SK-N-MC (cell line): ENCODE data around the gene TMEM45A.
"Not testable (repeated sequence)": the region's sequence is repeated elsewhere in the genome, so short reads cannot be mapped to it uniquely, and the experiment has no call there.

Experiments
- DNase-seq: peaks from one replicate; pipeline ENCODE4 v3.0.0-alpha.2; 2011; ENCODE audit warnings: low read depth, low spot score
- H3K27ac ChIP-seq: fragments of 200-600 bp; sonication (generic); 2 replicates; pipeline ENCODE4 v1.5.1; 2016; ENCODE audit warnings: mixed run types
- H3K36me3 ChIP-seq: fragments of 200-600 bp; sonication (generic); 2 replicates; pipeline ENCODE4 v1.6.1; 2017; ENCODE audit warnings: antibody characterized with exemption, low read length, mixed read lengths; ENCODE audit not compliant: insufficient read depth
- H3K4me3 ChIP-seq: fragments of 200-600 bp; sonication (generic); 2 replicates; pipeline ENCODE4 v1.5.1; 2016
- H3K9ac ChIP-seq: fragments of 200-600 bp; sonication (generic); 2 replicates; pipeline ENCODE4 v1.8.0; 2017; ENCODE audit warnings: mixed run types, mixed read lengths; ENCODE audit not compliant: insufficient read length
- H3K9me3 ChIP-seq: fragments of 200-600 bp; sonication (generic); 2 replicates; pipeline ENCODE4 v1.6.1; 2017; ENCODE audit warnings: low read depth, mild to moderate bottlenecking, antibody characterized with exemption, low read length, moderate library complexity, mixed read lengths
- EZH2 ChIP-seq: fragments of 200-600 bp; sonication (generic); IDR thresholded peaks from one replicate; pipeline ENCODE4 v1.6.1; 2017; ENCODE audit warnings: antibody characterized with exemption
- FOXP2 ChIP-seq: optimal IDR thresholded peaks from 2 replicates; pipeline ENCODE3; 2011; ENCODE audit warnings: mild to moderate bottlenecking, moderate library complexity; ENCODE audit not compliant: insufficient read depth; ENCODE audit errors: extremely low read length, control extremely low read depth
- POLR2AphosphoS5 ChIP-seq: IDR thresholded peaks from 2 replicates; pipeline ENCODE4 v1.6.1; 2012; ENCODE audit warnings: mild to moderate bottlenecking, low read depth, low read length, borderline replicate concordance

TMEM45A gene

DNA sequence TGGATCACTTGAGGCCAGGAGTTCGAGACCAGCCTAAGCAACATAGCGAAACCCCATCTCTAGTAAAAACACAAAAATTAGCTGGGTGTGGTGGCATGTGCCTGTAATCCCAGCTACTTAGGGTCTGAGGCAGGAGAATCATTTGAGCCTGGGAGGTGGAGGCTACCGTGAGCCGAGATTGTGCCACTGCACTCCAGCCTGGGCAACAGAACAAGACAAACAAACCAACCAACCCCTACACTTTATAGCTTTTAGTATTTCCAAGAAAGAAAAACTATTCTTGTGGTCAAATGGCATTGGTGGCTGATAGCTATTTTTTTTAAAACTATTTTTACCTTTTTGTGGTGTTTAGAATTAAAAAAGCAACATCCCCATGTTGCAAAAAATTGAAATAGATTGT, 7.2 kb downstream of the TMEM45A start:
- Histone ChIP-seq H3K4me3 (no peak overlapping the region), H3K36me3 (no peaks in the 10 kb centered on the region), H3K27ac (no peak overlapping the region), H3K9me3 (no peaks in the 10 kb centered on the region), H3K9ac (no peak overlapping the region)
- DNase-seq, result no peak
- TF ChIP-seq EZH2 (no peak), POLR2AphosphoS5 (no peak), FOXP2 (no peak)

DNA sequence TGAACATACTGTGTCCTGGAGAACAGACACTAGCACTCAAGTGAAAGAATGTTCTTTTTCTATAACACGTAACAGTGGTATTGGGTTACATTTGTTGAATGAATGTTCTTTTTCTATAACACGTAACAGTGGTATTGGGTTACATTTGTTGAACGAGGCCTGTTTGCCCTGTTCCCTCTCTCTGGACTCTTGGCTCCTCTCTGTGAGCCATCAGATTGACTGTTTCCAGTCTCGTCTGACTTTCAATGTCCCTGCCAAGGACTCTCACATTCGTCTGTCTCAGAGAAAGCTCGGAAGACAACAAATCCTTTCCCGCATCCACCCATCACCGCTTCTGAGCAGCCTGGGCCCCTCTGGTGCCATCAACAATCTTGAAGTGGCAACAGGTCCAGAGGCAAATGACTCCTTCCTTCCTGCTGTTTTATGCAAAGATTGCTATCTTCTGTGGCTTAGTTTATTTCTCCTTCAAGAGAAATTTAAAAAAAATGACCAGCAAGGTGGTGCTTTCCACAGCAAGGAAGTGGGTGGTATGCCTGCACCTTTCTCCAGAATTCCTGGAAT, 8.0 kb downstream of the TMEM45A start:
- Histone ChIP-seq H3K27ac (no peak overlapping the region), H3K9ac (no peak overlapping the region), H3K36me3 (no peaks in the 10 kb centered on the region), H3K9me3 (no peaks in the 10 kb centered on the region), H3K4me3 (no peak overlapping the region)
- no peak for DNase-seq
- no peak for TF ChIP-seq EZH2
- TF ChIP-seq FOXP2, result no peak
- TF ChIP-seq POLR2AphosphoS5, result no peak

DNA sequence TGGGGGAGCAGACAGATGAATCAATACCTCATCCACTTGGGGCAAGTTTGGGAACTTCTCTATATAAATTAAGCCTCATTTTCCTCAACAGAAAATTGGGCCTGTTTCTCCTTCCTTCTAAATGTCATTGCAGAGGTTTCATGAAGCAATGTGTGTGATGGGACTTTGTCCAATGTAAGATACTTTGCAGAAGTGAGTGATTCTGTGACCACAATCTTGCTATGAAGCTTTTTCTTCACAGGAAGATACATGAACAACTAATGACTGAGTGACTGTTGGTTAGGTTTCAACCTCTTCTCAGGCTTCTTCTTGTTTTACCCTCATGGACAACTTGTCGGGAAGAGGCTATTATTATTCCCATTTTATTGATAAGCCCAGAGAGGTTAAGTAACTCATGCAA, 11.0 kb downstream of the TMEM45A start:
- no peak for DNase-seq
- Histone ChIP-seq H3K9ac (no peak overlapping the region), H3K36me3 (no peaks in the 10 kb centered on the region), H3K27ac (no peak overlapping the region), H3K4me3 (no peak overlapping the region), H3K9me3 (no peaks in the 10 kb centered on the region)
- TF ChIP-seq POLR2AphosphoS5 (no peak), FOXP2 (no peak), EZH2 (no peak)

DNA sequence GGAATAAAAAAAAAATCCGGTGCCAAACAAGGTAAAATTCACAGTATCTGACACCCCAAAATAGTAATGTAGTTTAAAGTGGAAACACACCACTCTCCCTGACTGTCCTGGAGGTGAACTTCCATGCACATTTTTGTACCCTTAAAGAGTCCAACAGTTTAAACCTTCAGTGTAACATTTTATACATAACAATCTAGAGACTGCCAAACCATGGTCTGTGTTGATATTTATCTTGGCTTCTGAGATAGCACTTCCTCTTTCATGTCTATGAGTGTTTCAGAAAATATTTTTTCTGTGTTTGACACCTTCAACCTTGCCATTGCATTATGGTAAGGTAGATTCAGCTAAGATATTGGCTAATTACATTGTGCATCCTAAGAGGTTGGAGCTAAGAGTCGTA, 13.9 kb downstream of the TMEM45A start:
- H3K27ac ChIP-seq, result no peak overlapping the region
- TF ChIP-seq POLR2AphosphoS5 (no peak), EZH2 (no peak), FOXP2 (no peak)
- H3K36me3 ChIP-seq, result no peaks in the 10 kb centered on the region
- DNase-seq, result no peak
- no peak overlapping the region for H3K9ac ChIP-seq
- no peaks in the 10 kb centered on the region for H3K9me3 ChIP-seq
- no peak overlapping the region for H3K4me3 ChIP-seq

DNA sequence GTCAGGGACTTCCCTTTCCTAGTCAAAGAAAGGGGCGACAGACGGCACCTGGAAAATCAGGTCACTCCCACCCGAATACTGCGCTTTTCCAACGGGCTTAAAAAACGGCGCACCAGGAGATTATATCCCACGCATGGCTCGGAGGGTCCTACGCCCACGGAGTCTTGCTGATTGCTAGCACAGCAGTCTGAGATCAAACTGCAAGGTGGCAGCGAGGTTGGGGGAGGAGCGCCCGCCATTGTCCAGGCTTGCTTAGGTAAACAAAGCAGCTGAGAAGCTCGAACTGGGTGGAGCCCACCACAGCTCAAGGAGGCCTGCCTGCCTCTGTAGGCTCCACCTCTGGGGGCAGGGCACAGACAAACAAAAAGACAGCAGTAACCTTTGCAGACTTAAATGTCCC, 17.4 kb downstream of the TMEM45A start:
- not testable (repeated sequence) for H3K9me3 ChIP-seq, H3K27ac ChIP-seq, DNase-seq, H3K4me3 ChIP-seq, H3K9ac ChIP-seq, H3K36me3 ChIP-seq

DNA sequence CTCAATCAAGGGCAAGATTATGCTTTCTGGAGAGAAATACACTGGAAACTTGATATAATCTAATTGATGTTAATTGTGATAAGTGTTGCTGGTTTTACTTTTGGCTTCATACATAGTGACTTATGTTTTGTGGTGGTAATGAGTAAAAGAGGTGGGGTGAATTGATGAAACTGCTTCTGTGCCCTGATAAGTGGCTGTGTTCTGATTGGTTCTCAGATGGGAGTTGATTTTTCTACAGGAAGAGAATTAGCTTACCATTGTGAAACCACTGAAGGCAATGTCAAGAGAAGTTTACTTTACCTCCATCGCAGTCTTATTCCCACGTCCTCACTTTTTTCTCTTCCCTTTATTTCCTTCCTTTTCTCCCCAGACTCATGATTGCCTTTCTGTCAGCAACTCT, 23.8 kb downstream of the TMEM45A start:
- Histone ChIP-seq H3K36me3 (no peaks in the 10 kb centered on the region), H3K9ac (no peak overlapping the region), H3K4me3 (no peak overlapping the region), H3K9me3 (no peaks in the 10 kb centered on the region), H3K27ac (no peak overlapping the region)
- DNase-seq, result no peak
- TF ChIP-seq EZH2 (no peak), POLR2AphosphoS5 (no peak), FOXP2 (no peak)

- no peaks in the 10 kb centered on the region for H3K9me3 ChIP-seq
- H3K36me3 ChIP-seq, result no peaks in the 10 kb centered on the region
- no peak for TF ChIP-seq EZH2
- no peak for TF ChIP-seq FOXP2
- TF ChIP-seq POLR2AphosphoS5, result no peak
- no peak overlapping the region for H3K9ac ChIP-seq
- no peak overlapping the region for H3K27ac ChIP-seq
- DNase-seq, result no peak
- H3K4me3 ChIP-seq, result no peak overlapping the region
Measured at GRCh38 chr3:100516838-100517237, 24.4 kb downstream of the TMEM45A start.

GRCh38 chr3:100517276-100517675, 24.9 kb downstream of the TMEM45A start:
- TF ChIP-seq EZH2 (no peak), FOXP2 (no peak), POLR2AphosphoS5 (no peak)

DNA sequence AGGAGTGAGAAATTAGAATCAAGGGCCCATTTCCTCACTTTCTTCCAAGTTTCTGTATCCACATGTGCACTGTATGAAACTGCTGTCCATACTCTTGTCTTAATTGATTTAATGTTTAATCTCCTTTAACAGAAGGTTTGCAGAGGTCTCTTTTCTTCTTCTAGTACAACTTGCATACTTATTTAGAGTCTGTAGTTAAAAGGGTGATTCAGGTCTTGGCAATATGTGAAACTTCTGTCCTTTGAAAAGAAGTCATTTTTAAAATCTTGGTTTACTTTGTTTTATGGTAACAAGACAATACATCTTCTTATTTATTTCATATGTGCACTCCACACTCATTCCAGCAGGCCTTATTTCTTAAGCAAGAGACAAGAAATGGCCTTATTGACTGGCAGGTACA, 25.8 kb downstream of the TMEM45A start:
- no peaks in the 10 kb centered on the region for H3K9me3 ChIP-seq
- no peak overlapping the region for H3K9ac ChIP-seq
- H3K36me3 ChIP-seq, result no peaks in the 10 kb centered on the region
- no peak for TF ChIP-seq FOXP2
- TF ChIP-seq EZH2, result no peak
- no peak for TF ChIP-seq POLR2AphosphoS5
- no peak overlapping the region for H3K27ac ChIP-seq
- H3K4me3 ChIP-seq, result no peak overlapping the region
- DNase-seq, result no peak

More at GRCh38 chr3:100517276-100517675, 24.9 kb downstream of the TMEM45A start:
- H3K27ac ChIP-seq, result no peak overlapping the region
- H3K36me3 ChIP-seq, result no peaks in the 10 kb centered on the region
- H3K9me3 ChIP-seq, result no peaks in the 10 kb centered on the region
- no peak overlapping the region for H3K9ac ChIP-seq
- H3K4me3 ChIP-seq, result no peak overlapping the region
- no peak for DNase-seq

- no peaks in the 10 kb centered on the region for H3K36me3 ChIP-seq
- no peaks in the 10 kb centered on the region for H3K9me3 ChIP-seq
- TF ChIP-seq FOXP2, result no peak
- no peak overlapping the region for H3K4me3 ChIP-seq
- DNase-seq, result no peak
- no peak overlapping the region for H3K27ac ChIP-seq
- no peak overlapping the region for H3K9ac ChIP-seq
Measured at GRCh38 chr3:100518983-100519382, 26.6 kb downstream of the TMEM45A start.
